Measurements from ENCODE around the gene GPR137B.
A peak's percentile ranks its signal among the peaks of the same experiment; 100 is the strongest.

The GPR137B gene

GRCh38 chr1:236141447-236142252, 689 bp upstream of the GPR137B start (continued):
- TF ChIP-seq ZNF561 (tag by site-specific recombination; IDR thresholded peaks at IDR 0.05; ENCODE audit: borderline replicate concordance) (0 out of 2 replicates have a peak, but pooled peaks have one; percentile 50), GLIS2 (tag by site-specific recombination; IDR thresholded peaks at IDR 0.05) (peak; percentile 66), ZBTB17 (tag by site-specific recombination; IDR thresholded peaks at IDR 0.05) (peak; percentile 52; the same call in 1 of the 2 replicates), ZNF510 (tag by site-specific recombination; IDR thresholded peaks at IDR 0.05; ENCODE audit: insufficient replicate concordance) (no peak), ZBTB20 (tag by site-specific recombination; IDR thresholded peaks at IDR 0.05) (0 out of 2 replicates have a peak, but pooled peaks have one; percentile 49), PRDM10 (tag by site-specific recombination; IDR thresholded peaks at IDR 0.05) (0 out of 2 replicates have a peak, but pooled peaks have one; percentile 14), ZXDB (tag by site-specific recombination; IDR thresholded peaks at IDR 0.05) (0 out of 2 replicates have a peak, but pooled peaks have one; percentile 27), ZBTB8A (tag by site-specific recombination; IDR thresholded peaks at IDR 0.05) (peak; percentile 62), SCRT2 (tag by site-specific recombination; IDR thresholded peaks at IDR 0.05) (no peak), ZNF501 (tag by site-specific recombination; IDR thresholded peaks at IDR 0.05) (0 out of 2 replicates have a peak, but pooled peaks have one; percentile 37), TRIM28 (IDR thresholded peaks at IDR 0.05; ENCODE audit: borderline replicate concordance, low read length) (no peak), SP7 (tag by site-specific recombination; IDR thresholded peaks at IDR 0.05) (0 out of 2 replicates have a peak, but pooled peaks have one; percentile 13), ZNF629 (tag by site-specific recombination; IDR thresholded peaks at IDR 0.05) (0 out of 2 replicates have a peak, but pooled peaks have one; percentile 42), KLF10 (tag by site-specific recombination; IDR thresholded peaks at IDR 0.05) (peak; percentile 29; the same call in 1 of the 2 replicates), BCL11A (tag by site-specific recombination; IDR thresholded peaks at IDR 0.05; ENCODE audit: low read depth) (0 out of 2 replicates have a peak, but pooled peaks have one; percentile 20)
- TF ChIP-seq, protein P1, sequence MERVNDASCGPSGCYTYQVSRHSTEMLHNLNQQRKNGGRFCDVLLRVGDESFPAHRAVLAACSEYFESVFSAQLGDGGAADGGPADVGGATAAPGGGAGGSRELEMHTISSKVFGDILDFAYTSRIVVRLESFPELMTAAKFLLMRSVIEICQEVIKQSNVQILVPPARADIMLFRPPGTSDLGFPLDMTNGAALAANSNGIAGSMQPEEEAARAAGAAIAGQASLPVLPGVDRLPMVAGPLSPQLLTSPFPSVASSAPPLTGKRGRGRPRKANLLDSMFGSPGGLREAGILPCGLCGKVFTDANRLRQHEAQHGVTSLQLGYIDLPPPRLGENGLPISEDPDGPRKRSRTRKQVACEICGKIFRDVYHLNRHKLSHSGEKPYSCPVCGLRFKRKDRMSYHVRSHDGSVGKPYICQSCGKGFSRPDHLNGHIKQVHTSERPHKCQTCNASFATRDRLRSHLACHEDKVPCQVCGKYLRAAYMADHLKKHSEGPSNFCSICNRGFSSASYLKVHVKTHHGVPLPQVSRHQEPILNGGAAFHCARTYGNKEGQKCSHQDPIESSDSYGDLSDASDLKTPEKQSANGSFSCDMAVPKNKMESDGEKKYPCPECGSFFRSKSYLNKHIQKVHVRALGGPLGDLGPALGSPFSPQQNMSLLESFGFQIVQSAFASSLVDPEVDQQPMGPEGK (tag by site-specific recombination; IDR thresholded peaks at IDR 0.05), result peak; percentile 34
- TF ChIP-seq, protein P2, sequence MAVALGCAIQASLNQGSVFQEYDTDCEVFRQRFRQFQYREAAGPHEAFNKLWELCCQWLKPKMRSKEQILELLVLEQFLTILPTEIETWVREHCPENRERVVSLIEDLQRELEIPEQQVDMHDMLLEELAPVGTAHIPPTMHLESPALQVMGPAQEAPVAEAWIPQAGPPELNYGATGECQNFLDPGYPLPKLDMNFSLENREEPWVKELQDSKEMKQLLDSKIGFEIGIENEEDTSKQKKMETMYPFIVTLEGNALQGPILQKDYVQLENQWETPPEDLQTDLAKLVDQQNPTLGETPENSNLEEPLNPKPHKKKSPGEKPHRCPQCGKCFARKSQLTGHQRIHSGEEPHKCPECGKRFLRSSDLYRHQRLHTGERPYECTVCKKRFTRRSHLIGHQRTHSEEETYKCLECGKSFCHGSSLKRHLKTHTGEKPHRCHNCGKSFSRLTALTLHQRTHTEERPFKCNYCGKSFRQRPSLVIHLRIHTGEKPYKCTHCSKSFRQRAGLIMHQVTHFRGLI (tag by site-specific recombination; IDR thresholded peaks at IDR 0.05), result peak; percentile 37; the same call in 1 of the 2 replicates
